ENCODE measurements around the gene VIPR2.

VIPR2 gene

GRCh38 chr7:159034394-159034793, 110.3 kb downstream of the VIPR2 start:
- DNase-seq = no peak

DNA sequence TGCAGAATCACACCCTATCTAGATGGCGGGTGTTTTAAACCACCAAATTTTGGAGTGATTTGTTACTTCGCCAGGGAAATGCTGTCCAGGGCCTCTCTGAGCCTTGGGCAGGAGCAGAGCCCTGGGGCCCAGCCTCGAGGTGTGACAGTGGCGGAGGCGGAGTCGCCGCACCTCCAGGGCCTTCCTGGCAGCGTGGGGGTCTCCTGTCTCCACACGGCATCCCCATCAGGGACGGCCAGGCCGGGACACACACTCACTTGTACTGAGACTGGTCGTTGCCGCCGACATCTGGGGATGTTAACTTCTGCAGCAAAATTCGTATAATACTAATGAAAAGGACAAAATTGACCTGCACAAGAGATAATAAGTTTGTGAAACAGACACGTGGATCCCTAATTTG, 110.7 kb downstream of the VIPR2 start:
- no peak for DNase-seq

GRCh38 chr7:159033473-159033825, 111.2 kb downstream of the VIPR2 start:
- DNase-seq = no peak

DNA sequence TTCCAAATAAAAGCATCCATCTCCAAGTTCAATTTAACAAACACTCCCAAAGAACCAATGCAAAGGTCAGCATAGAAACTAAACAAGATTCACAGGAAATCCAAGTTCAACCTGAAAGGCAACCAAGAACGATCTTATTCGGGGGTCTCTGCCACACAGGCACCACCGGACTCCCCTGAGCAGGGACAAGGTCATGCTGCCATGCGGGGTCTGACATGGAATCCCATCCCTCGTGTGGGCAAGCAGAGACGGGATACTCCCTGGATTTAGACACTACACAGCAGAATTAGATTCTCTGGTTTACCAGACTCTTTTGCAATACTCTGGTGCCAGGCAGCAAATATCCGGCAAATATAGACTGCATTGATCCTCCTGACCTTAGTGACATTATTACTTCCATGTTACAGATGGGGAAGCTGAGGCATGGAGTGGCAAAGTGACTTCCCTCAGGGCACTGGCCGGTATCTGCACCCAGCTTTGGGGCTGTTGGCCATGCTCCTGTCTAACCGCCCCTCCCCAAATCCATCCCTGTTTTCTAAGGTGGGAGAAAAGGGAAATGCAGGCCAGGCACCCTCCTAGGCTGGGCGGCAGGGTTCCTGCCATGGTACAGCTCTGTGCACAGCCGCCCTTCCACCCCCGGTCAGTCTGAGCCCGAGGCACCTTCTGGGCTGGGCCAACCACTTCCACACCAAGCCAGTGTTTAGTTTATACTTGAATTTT, 111.8 kb downstream of the VIPR2 start:
- no peak for DNase-seq

- DNase-seq = no peak
These were observed 112.3 kb downstream of the VIPR2 start for GRCh38 chr7:159032322-159032721.

GRCh38 chr7:159031750-159032149, 112.9 kb downstream of the VIPR2 start:
- DNase-seq = no peak

- no peak for DNase-seq
These were observed 113.4 kb downstream of the VIPR2 start for GRCh38 chr7:159031135-159031701.

DNA sequence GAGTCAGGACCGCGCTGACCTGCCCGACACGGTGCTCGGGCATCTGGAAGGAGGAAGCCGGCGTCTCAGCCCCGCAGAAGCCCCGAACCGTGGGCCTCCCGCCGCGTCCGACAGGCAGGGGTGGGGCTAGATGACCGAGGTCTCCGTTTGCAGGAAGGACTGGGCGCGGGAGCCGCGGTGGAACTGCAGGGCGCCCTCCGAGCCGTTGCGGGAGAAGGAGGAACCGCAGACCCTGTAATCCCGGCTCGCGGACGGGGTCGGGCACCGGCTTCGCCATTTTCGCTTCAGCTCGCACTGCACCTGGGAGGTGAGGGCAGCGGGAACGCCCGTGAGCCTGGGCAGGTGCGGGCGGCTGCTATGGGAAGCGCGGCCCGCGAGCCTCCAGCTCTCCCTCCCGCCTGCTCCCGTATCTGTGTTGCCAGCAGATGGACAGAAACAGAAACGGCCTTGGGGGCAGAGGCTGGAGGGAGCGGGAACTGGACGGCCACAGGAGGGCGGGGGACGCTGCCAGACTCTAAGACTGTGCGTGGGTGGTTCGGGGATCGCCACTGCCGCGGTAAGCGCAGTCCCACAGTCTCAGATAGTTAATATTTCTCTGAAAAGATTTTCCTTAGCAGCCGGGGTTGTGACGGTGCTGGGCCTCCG, 114.1 kb downstream of the VIPR2 start:
- no peak for DNase-seq

DNA sequence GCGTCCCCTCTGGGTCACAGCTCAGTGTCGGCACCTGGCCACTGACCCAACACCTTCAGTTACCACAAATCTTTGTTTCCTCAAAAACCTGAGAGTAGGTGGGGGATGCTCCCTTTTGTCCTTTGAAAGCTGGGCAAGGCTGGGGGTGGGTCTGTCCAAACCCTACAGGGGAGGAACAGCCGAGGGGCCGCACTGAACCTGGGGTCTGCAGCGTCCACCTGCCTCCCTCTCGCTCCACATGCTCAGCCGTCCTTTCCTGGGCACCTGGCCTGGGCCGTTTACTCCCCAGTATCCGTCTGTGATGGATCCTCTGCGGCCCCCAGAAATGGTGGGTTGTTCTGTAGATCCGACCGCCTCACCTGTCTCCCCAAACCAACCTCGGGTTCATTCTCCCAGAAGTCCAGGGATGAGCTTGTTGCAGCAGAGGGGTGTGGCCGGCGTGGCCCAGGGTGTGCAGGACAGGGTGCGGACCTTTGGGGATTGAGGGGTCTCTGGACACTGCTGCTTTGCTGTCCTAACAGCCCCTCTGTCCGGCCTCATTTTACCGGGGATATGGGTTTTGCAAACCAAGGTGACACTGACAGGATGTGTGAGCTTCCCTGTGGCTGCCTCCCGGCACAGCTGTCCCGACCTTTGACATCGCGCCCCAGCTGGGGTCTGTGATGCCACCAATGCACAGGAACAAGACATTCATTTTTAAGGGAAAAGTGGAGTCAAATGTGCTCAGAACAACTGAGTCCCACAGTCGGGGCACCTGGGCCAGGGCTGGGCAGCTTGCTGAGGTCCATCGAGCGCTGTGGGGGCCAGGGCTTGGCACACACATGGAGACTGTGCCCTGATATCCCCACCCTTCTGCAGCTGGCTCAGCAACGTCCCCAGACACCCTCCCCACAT, 115.9 kb downstream of the VIPR2 start:
- no peak for DNase-seq

DNA sequence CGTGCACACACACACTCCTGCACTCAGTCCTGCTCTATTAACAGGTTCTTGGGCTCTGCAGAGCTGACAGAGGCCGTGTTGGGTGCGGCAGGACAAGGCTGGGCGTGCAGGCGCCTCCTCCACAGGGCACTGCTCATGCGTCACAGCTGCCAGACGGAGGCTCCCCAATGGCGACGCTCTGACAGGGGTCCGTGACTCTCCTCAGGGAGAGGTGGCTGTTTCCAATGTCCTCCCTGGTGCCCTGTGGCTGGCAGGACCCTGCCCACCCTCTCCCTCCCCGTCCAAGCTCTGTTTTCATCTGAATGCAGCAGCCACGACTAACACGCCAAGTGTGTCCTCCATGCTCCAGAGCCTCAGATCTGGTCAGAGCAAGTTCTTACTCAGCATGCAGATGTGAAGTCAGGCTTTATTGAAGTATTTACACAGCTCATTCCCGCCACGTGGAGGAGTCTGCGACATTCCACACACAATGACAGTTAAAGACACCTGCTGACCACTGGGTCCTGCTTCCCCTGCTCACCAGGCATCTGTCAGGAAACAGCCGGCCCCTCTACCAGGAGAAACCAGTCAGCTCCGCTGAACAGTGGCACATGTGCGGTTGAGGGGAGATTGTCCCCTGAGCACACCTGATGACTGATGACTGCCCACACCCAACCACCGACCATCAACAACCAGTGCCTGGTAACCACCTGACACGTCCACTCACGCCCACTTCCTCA, 116.7 kb downstream of the VIPR2 start:
- DNase-seq = no peak

DNA sequence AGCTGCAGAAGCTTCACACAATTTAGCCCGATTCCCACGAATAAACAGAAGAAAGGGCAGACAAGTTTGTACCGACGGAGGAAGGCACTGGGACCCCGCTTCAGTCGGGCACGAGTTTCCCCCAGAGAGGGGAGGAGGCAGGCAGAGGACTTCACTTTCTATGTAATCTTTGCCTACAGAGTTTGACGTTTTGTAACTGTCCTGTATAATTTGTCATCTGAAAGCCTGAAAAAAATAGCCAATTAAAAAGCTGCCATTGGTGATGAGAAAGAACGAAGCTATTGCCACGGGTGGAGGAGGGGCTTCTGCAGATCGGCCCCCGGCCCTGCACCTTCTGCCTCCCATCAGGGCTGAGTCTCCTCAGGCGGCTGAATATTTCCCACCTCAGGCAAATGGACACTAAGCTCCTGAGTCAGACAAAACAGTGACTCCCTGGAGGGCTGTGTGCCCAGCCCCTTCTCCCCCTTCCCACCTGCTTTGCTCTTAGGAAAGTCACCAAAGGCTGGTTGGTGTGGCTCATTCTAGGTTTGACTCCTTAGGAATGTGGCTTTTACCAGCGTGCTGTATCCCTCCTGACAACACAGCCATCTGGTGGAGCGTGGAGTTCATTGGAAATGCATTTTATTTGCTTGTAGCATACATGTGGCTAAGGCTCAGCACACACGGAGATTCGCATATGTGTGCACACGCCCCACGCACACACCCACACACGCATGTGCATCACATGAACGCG, 117.4 kb downstream of the VIPR2 start:
- DNase-seq = peak; percentile 2

GRCh38 chr7:159026271-159027055, 118.2 kb downstream of the VIPR2 start:
- DNase-seq = no peak

DNA sequence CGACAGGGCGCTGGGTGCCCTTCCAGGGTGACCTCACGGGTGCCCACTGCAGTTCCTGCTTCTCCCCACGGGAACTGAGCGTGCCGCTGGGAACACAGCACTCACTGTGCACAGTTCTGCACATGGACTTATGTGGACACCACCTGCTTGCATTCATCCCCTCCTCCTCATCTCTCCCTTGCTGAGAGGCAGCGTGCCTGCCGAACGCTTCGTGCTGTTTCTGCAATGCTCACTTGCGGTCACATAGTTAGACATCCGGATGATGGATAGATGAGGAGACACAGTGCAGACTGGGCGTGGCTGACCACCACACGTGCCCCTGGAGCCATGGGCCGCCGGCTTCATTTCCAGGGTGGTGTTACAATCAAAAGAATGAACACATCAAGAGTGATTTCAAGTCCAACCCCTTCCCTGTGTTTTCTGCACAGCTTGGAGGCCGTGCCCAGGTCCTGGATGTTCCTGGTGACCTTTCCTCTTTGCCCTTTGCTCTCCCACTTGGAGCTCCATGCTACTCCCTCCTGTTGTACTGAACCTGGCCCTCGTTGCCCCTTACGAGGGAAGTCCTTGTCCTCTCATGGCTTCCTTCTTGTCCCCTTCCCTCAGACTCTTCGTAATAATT, 119.4 kb downstream of the VIPR2 start:
- DNase-seq = peak; percentile 23

- no peak for DNase-seq
These were observed 120.3 kb downstream of the VIPR2 start for GRCh38 chr7:159024280-159024951.

- DNase-seq = no peak
These were observed 120.9 kb downstream of the VIPR2 start for GRCh38 chr7:159023746-159024145.

DNA sequence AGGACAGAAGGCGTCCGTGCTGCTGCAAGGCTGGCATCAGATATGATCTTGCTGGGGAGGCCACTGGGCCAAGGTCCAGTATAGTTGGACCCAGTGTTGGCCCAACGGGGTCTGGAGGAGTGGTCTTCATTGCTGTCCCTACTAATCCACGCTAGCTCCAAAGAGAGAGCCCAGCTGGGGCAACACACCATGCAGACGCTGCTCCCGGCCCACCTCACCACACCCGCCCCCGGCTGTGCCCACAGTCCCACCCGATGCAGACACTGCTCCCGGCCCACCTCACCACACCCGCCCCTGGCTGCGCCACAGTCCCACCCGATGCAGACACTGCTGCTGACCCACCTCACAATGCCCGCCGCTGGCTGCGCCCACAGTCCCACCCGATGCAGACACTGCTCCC, 121.5 kb downstream of the VIPR2 start:
- no peak for DNase-seq

GRCh38 chr7:159022238-159022993, 122.3 kb downstream of the VIPR2 start:
- no peak for DNase-seq

DNA sequence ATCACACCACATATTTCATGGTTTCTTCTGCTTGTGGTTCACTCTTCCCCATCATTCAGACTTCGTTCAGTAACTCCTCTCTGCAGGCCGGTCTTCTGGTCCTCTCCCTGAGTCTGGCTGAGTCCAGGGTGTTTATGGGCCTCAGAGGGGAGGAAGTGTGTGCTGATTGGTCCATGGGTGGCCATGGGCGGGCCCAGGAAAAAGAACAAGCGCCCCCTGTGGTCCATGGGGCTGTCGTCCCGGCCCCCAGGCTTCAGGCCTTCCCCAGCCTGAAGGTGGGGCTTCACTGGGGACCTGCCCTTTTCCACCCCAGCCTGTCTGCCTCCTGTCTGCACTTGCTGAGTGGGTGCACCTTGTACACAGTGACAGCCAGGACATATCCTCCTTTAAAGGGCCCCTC, 123.7 kb downstream of the VIPR2 start:
- no peak for DNase-seq

DNA sequence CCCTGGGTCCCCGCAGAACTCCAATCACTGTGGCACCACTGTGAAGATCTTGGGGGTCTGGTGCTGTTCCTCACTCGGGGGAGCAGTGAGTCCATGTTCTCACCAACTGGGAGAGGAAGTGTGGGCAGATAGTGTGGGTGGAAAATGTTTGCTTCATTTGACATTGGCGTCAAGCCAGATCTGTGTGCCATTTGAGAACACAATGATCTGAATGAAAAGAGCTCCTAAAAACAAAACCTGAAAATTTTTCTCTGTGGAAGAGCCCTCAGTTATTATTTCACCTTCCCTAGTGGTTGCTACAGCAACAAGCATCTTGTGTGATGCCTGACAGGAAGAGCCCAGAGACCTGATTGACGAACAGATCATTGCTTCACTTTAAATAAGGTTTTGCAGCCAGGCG, 125.6 kb downstream of the VIPR2 start:
- DNase-seq = no peak

Data from fibroblast of upper back skin (primary cell).